ENCODE data around the gene QKI.
"Not testable (repeated sequence)": the region's sequence is repeated elsewhere in the genome, so short reads cannot be mapped to it uniquely, and the experiment has no call there.

The QKI gene

DNA sequence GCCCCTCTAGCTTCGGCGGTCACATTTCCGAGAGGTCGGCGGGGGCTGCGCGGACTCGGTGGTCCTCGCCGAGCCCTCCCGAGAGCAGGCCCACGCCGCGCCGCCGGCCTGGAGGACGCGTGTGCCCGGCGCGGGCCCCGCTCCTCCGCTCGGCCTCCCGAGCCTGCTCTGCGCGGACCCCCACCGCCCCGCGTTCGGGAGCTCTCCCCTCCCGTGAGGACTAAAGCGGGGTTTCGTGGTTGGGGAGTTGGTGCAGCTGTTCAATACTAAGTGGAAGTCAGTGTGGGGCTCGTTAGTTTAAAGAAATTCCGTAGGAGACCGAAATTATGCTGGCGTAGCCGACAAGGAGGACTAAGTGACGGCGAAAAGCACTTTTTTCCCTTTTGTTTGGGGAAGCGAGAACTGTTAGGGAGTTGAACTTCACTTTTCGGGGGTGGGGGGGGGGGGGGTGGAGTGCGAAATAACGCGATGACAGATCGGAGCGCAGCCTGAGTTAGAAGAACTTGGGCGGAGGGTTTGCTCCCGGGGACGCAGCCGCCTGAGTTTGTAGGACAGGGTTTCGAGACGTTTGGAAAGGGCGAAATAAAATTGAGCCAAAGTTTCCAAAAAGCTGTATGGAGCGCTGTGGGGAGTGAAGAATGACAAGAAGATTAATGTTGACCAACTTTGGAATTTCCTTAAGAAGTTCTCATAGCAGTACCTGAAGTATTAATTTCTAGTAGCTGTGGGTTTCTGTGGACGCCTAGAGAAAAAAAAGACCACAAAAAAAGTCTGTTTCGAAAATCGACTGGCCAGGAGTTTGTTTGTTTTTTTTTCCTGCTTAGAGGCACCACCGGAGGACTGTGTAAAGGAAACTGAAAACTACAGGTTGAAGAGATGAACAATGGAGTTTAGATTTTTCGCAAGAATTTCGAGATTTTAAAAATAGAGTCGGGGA, 1.4 kb downstream of the QKI start:
- no peak for DNase-seq

DNA sequence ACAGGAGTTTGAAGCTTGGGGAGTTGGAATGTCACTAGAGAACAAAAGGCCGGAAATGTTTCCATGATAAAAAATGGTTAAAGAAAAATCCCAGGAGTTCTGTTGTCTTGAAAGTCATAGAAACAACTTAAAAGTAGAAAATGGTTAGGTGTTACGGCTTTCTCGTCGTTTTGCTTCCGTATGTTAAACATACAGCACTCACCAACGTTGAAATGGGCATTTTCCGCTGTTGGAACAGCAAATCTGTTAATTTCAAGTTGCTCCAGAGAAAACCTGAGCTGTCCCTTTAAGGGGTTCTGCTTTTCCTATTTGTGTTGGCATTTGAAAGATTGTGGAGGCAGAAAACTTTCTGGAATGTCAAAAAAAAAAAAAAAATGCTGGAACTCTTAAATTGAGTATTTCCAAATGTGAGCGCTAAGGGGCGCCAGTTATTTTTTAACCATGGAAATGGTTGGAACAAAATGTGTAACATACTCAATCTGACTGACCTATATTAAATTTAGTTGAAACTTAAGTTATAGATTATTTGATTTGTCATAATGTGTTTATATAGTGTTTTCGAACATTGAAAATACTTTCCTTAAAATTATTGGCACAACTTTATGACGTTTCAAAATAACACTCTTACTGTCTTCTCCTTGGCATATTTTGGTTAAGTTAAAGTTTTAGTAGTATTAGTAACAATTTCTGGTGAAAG, 2.2 kb downstream of the QKI start:
- DNase-seq: no peak

GRCh38 chr6:163417595-163417994, 3.1 kb downstream of the QKI start:
- no peak for DNase-seq

GRCh38 chr6:163418311-163419029, 4.0 kb downstream of the QKI start:
- no peak for DNase-seq

- no peak for DNase-seq
Observed at GRCh38 chr6:163419413-163420288, 5.1 kb downstream of the QKI start.

GRCh38 chr6:163420289-163420614, 5.7 kb downstream of the QKI start:
- DNase-seq: no peak

GRCh38 chr6:163422550-163422949, 8.0 kb downstream of the QKI start:
- no peak for DNase-seq

- no peak for DNase-seq
Observed at GRCh38 chr6:163423696-163424095, 9.2 kb downstream of the QKI start.

GRCh38 chr6:163427498-163428254, 13.2 kb downstream of the QKI start:
- no peak for DNase-seq

GRCh38 chr6:163428373-163428772, 13.9 kb downstream of the QKI start:
- DNase-seq: no peak

DNA sequence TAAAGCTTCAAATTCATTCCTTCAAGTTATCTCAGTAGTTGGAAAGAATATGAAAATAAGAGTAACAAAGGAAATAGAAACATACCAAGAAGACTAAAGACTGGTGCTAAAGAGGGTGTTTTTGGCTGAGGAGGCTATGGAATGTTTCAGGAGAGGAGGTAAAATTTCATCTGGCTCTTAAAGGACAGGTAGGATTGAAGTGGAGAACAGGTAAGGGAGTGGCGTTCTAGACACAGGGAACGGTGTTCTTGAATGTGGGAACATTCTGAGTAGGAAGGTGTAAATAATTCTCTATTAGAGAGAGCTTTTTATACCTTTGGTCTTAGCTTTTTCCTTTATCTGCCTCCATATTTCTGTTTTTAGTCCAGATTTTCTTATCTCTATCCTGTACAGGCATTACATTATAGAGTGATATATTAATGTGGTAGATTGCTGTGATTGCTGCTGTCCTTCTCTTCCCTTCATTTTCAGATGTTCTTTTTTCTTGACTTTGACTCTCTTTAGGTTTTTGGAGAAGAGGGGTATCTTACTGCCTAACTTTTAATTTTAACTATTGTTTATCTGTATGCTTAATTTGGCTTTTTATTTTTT, 15.4 kb downstream of the QKI start:
- no peak for DNase-seq

GRCh38 chr6:163432300-163432699, 17.8 kb downstream of the QKI start:
- DNase-seq: no peak

- DNase-seq: not testable (repeated sequence)
Observed at GRCh38 chr6:163433486-163433885, 19.0 kb downstream of the QKI start.

- no peak for DNase-seq
Observed at GRCh38 chr6:163435023-163435422, 20.5 kb downstream of the QKI start.

DNA sequence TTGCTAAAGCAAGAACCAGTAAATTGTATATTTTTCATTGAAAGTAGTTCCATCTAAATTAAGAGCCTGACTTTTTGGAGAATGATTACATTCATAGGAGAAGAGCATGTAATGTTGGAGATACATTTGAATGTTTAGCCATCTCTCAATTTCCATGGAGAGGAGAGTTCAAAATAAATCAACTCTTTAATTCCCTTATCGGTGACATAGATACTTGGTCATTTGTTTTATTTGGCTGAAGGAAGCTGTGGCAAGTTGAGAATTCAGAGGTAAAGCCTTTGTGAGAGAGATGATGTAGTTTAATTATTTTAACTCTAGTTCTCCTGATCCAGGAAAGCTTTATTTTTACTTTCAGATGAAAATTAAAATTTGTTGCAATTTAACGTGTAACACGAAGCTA, 22.3 kb downstream of the QKI start:
- DNase-seq: no peak

- DNase-seq: no peak
Observed at GRCh38 chr6:163437466-163437865, 22.9 kb downstream of the QKI start.

DNA sequence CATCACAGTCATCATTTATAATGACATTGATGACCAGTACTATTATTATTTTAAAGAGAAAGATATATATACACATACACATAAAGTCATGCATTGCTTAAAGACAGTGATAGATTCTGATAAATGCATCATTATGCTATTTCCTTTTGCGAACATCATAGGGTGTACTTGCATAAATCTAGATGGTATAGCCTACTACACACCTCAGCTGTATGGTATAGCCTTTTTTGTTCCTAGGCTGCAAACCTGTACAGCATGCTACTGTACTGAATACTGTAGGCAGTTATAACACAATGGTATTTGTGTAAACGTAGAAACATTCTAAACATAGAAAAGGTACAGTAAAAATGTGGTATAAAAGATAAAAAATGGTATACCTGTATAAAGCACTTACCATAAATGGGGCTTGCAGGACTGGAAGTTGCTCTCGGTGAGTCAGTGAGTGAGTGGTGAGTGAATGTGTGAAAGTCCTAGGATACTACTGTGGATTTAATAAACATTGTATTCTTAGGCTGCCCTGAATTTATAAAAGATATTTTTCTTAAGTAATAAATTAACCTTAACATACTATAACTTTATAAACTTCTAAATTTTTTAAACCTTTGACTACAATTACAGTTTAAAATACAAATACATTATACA, 23.9 kb downstream of the QKI start:
- DNase-seq: no peak

GRCh38 chr6:163438940-163439335, 24.4 kb downstream of the QKI start:
- no peak for DNase-seq

GRCh38 chr6:163439390-163439789, 24.9 kb downstream of the QKI start:
- not testable (repeated sequence) for DNase-seq

DNA sequence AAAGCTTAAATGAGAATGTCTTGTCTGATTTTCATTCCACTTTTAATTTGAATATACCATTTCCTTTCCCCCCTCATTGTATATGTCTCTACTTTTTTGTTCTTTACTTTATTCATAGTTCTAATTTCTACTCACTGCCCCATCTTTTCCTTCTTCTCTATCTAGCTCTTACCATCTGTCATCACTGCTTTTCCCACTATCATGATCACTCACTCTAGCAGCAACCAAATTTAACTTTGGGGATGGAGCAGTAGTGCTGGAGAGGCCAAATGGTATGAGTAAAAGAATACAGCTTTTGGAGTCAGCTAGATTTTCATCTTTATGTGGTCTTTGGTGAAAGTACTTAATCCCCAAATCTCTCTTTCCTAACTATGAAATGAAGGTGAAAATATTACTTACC, 25.5 kb downstream of the QKI start:
- no peak for DNase-seq

DNA sequence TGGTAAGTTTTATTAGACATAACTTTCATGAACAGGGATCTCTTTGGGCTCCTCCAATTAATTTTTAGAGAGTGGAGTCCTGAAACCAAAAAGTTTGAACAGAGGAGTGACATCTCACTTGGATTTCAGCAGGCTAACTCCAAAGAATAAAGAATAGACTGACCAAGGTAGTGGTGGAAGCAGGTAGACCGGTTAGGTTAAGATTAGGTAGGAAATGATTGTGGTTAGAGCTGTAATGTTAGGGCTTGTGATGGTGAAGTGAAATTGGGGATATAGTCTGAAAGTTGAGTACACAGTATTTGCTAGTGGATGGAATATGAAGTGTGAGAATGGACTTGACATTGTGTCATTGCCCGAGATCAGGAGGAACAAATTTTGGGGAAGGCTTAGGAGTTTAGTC, 27.8 kb downstream of the QKI start:
- DNase-seq: no peak

Measured in NCI-H187 (cell line).